Raji (cell line): ENCODE measurements around the gene YWHAB.

Source experiments
- POLR2A ChIP-seq: IDR thresholded peaks from 2 replicates; pipeline ENCODE4 v1.6.1; 2011; ENCODE audit warnings: low read depth, low read length, control low read depth; ENCODE audit not compliant: insufficient read depth

The YWHAB gene

GRCh38 chr20:44900231-44900854, 14.8 kb downstream of the YWHAB start:
- TF ChIP-seq POLR2A: no peak

- TF ChIP-seq POLR2A: no peak
Observed at GRCh38 chr20:44901974-44902373, 16.5 kb downstream of the YWHAB start.

DNA sequence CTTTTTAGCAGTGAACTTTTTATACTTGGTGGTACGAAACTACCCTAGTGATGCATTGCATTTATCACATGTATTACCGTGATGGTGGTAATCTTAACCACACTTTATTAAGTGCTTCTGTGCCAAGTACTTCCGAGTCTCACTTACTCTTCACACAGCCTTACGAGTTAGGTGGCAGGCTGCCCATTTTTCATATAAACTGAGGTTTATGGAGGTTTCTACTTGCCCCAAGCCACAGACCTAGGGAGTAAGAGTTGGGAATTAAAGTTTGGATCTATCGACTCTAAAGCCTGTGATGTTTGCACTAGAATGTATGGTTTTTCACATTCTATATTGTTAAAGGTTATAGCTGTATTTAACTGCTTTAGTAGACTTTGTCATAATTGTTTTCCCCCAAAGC, 18.9 kb downstream of the YWHAB start:
- no peak for TF ChIP-seq POLR2A

GRCh38 chr20:44908987-44909871, 23.7 kb downstream of the YWHAB start:
- no peak for TF ChIP-seq POLR2A

DNA sequence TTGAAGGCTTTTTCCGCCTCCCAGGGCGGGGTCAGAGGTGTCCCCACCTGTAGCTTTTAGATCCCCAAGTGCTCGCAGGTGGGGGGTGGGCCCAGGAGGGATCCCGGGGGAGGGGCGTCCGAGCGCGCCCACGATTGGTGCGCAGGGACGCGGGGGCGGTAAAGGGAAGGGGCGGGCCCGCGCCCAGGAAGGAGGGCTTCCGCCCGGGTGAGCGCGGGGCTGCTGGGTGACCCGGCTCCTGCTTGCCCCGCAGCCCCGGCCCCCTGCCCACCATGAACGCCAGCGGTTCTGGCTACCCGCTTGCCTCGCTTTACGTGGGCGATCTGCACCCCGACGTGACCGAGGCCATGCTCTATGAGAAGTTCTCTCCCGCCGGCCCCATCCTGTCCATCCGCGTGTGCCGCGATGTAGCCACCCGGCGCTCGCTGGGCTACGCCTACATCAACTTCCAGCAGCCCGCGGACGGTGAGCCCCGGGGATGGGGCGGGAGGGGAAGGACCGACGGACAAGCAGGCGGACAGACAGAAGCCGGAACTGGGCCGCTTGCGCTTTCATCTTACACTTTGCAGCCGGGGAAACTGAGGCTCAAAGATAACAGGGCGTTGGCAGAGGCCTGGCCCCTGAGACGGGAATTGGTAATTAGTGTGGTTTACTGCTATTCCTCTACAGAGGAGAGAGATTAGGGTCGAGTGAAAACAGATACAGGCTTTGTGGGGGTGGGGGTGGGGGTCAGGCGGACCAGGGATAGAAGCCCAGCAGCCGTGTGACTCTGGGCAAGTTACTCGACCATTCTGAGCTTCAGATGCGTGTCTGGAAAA, 24.6 kb downstream of the YWHAB start, which contains the start of gene PABPC1L:
TSS of gene PABPC1L (plus strand) at position 189 of the 818 bp plus-strand sequence. CDS start at position 273, 84 bp downstream.
- peak; percentile 81 for TF ChIP-seq POLR2A

DNA sequence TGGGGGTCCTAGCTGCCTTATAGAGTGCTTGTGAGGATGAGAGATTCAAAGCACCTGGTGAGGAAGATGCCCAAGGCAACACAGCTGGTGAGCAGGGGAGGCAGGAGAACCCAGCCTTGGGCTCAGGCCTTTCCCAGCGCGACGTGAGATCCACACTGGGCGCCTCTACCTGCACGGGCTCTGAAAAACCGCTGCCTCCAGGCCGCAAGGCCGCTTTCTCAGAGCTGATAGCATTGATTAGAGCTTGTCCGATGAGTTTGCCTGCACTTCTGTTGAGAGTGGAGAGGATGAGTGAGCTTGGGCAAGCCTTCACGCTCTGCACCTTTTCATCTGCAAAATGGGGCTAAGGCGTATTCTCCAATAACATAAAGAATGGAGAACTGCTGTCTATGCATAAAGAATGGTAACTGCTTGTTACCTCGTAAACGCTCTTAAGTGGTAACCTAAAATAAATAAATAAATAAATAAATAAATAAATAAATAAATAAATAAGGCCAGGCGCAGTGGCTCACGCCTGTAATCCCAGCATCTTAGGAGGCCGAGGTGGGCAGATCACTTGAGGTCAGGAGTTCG, 25.3 kb downstream of the YWHAB start:
- no peak for TF ChIP-seq POLR2A

DNA sequence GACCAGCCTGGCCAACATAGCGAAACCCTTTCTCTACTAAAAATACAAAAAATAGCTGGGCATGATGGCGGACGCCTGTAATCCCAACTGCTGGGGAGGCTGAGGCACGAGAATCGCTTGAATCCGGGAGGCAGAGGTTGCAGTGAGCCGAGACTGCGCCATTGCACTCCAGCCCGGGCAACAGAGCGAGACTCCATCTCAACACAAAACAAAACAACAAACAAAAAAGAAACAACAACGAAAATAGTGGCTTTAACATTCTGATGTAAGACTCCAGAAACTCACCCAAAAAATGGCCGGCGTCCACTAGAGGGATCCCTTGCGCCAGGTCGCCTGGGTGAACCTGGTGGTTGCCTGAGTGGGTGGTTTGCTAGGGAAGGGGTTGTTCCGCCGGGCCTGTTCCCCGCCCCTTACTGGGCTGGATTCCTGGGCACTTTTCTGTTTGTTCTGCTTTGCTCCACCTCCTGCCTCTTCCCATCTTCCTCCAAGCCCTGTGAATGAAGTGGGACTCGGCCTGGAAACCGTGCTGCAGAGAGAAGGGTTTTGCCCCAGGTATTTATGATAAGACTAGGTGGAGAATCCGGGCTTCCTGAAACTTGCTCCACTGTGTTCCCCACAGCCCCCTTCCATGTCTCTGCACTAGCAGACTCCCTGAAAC, 25.9 kb downstream of the YWHAB start:
- TF ChIP-seq POLR2A: no peak

GRCh38 chr20:44912189-44912588, 26.7 kb downstream of the YWHAB start:
- no peak for TF ChIP-seq POLR2A

- no peak for TF ChIP-seq POLR2A
Observed at GRCh38 chr20:44914924-44915323, 29.4 kb downstream of the YWHAB start.

- no peak for TF ChIP-seq POLR2A
Observed at GRCh38 chr20:44916586-44916985, 31.1 kb downstream of the YWHAB start.

DNA sequence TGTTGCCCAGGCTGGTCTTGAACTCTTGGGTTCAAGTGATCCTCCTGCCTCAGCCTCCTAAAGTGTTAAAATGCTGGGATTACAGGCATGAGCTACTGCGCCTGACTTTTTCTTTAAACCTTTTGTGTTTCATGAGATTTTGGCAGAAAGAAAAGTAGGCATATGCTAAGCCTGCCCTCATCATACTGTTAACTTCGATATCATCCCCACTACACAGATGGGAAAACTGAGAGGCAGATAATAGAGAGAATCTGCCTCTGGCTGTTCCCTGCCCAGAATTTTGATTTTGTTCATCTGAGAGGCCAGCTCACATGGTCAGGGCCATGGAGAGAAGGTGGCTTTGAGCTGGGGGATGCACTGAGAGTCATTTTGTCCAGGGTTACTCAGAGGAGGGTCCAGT, 31.9 kb downstream of the YWHAB start:
- no peak for TF ChIP-seq POLR2A

- no peak for TF ChIP-seq POLR2A
Observed at GRCh38 chr20:44918342-44918741, 32.8 kb downstream of the YWHAB start.

- TF ChIP-seq POLR2A: no peak
Observed at GRCh38 chr20:44918761-44919160, 33.3 kb downstream of the YWHAB start.

DNA sequence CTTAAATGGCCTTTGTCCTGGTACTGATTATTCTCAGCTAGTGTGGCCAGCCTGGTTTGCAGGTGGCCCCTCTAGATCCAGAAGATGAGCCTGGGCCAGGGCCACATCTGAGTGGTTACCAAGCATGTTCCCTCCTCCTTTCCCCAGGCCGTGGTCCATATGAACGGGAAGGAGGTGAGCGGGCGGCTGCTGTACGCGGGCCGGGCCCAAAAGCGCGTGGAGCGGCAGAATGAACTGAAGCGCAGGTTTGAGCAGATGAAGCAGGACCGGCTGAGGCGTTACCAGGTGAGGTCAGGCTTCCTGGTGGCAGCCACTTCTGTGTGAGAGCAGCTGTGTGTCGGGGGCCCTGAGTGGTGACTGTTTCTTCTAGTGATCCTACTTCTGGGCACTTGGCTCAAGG, 35.9 kb downstream of the YWHAB start:
- no peak for TF ChIP-seq POLR2A

- no peak for TF ChIP-seq POLR2A
Observed at GRCh38 chr20:44924541-44924940, 39.0 kb downstream of the YWHAB start.

- TF ChIP-seq POLR2A: no peak
Observed at GRCh38 chr20:44928595-44928994, 43.1 kb downstream of the YWHAB start.
